GM12878 (cell line): ENCODE data around the gene NUDT14. TPM values are rescaled to one million over a fixed set of nuclear protein-coding genes. Genes with fewer than 3 reads are reported as not detected.

Source experiments
- ATAC-seq: fragments of 200-7000 bp; cut with Tn5 transposase; 3 replicates; pipeline ENCODE4 v1.9.1; 2020; ENCODE audit warnings: mild to moderate bottlenecking, moderate library complexity
- BruUV-seq: library from RNA; stranded (reverse); fragments of 400-500 nt; replicated peaks from 2 replicates; lab custom pipeline; 2021; lab: Mats Ljungman, UMichigan
- CTCF ChIA-PET: fragments of 300-600 bp; sonication (Branson Sonifier 250); formaldehyde crosslinking; extraction: SDS; loops from one replicate; lab custom pipeline; 2021; ENCODE audit warnings: inconsistent platforms; lab: Yijun Ruan, JAX
- POLR2A ChIA-PET: fragments of 350-600 bp; formaldehyde crosslinking; extraction: SDS; loops from one replicate; lab custom pipeline; 2021; ENCODE audit warnings: inconsistent platforms; lab: Charles Lee
- RAD21 ChIA-PET: fragments of 300-600 bp; sonication (Branson Sonifier 250); formaldehyde crosslinking; loops from one replicate; lab custom pipeline; 2023; ENCODE audit warnings: antibody characterized with exemption; ENCODE audit not compliant: unreplicated experiment; lab: Charles Lee
- SMC1A ChIA-PET: fragments of 300-600 bp; sonication (Branson Sonifier 250); formaldehyde crosslinking; loops from one replicate; lab custom pipeline; 2023; ENCODE audit not compliant: unreplicated experiment, uncharacterized antibody; lab: Charles Lee
- DNase-seq: peaks from one replicate; pipeline ENCODE4 v3.0.0-alpha.2; 2011; ENCODE audit warnings: low read depth, low spot score
- FAIRE-seq: peaks from 3 replicates; lab custom pipeline; 2011; peaks lifted over from hg19 to GRCh38; lab: Jason Lieb, UNC
- H2AFZ ChIP-seq: 2 replicates; pipeline ENCODE4 v1.6.0; 2011; ENCODE audit warnings: low read depth, low read length, control low read depth; ENCODE audit not compliant: control insufficient read depth
- H3K27ac ChIP-seq: 2 replicates; pipeline ENCODE4 v1.5.1; 2011; ENCODE audit warnings: control low read depth; ENCODE audit not compliant: control insufficient read depth, insufficient read depth
- H3K27me3 ChIP-seq, 2 experiments: replicated peaks in 1 of 2; 2 replicates each; pipeline versions ENCODE4 v1.6.0 to v1.6.1; 2011; ENCODE audit warnings: low read length in 1 of 2; ENCODE audit not compliant: control insufficient read depth in 2 of 2, insufficient read depth in 2 of 2
- H3K36me3 ChIP-seq, 2 experiments: 2 replicates each; pipeline ENCODE4 v1.5.1; 2011; ENCODE audit warnings: low read length in 1 of 2; ENCODE audit not compliant: control insufficient read depth in 2 of 2, insufficient read depth in 2 of 2
- H3K4me1 ChIP-seq: 2 replicates; pipeline ENCODE4 v1.6.1; 2011; ENCODE audit warnings: mild to moderate bottlenecking, low read length, moderate library complexity, mixed read lengths; ENCODE audit not compliant: control insufficient read depth, insufficient read depth
- H3K4me2 ChIP-seq: 2 replicates; pipeline ENCODE4 v1.6.0; 2011; ENCODE audit warnings: control low read depth; ENCODE audit not compliant: control insufficient read depth, insufficient read depth
- H3K4me3 ChIP-seq: fragments of 200-600 bp; sonication (generic); 2 replicates; pipeline ENCODE4 v1.5.1; 2016
- H3K79me2 ChIP-seq: 2 replicates; pipeline ENCODE4 v1.6.0; 2011; ENCODE audit warnings: low read length; ENCODE audit not compliant: control insufficient read depth, insufficient read depth
- H3K9ac ChIP-seq: 2 replicates; pipeline ENCODE4 v1.8.0; 2011; ENCODE audit warnings: low read length, control low read depth, mixed read lengths; ENCODE audit not compliant: control insufficient read depth, insufficient read depth
- H3K9me3 ChIP-seq: replicated peaks from 3 replicates; pipeline ENCODE4 v1.5.1; 2011; ENCODE audit warnings: mild to moderate bottlenecking, low read length; ENCODE audit not compliant: control insufficient read depth, insufficient read depth
- H4K20me1 ChIP-seq: 2 replicates; pipeline ENCODE4 v1.6.0; 2011; ENCODE audit not compliant: control insufficient read depth, insufficient read depth
- CHD4 ChIP-seq: fragments of 200-600 bp; sonication (generic); IDR thresholded peaks from 2 replicates; pipeline ENCODE4 v1.6.1; 2016; ENCODE audit warnings: mild to moderate bottlenecking
- MYB ChIP-seq: fragments of 150-350 bp; IDR thresholded peaks from 2 replicates; pipeline ENCODE4 v1.6.1; 2014; ENCODE audit warnings: mild to moderate bottlenecking, low read depth, low read length, borderline replicate concordance
- RFX5 ChIP-seq: IDR thresholded peaks from 2 replicates; pipeline ENCODE4 v1.6.1; 2011; ENCODE audit warnings: low read depth, low read length, improper control_type of control experiment
- SMC3 ChIP-seq: IDR thresholded peaks from 2 replicates; pipeline ENCODE4 v1.6.1; 2011; ENCODE audit warnings: low read length, improper control_type of control experiment, borderline replicate concordance
- SUPT20H ChIP-seq: IDR thresholded peaks from 2 replicates; pipeline ENCODE4 v1.6.1; 2011; ENCODE audit warnings: low read depth, mild to moderate bottlenecking, low read length, moderate library complexity, borderline replicate concordance; ENCODE audit not compliant: control insufficient read depth
- SUZ12 ChIP-seq: fragments of 200-600 bp; sonication (generic); IDR thresholded peaks from one replicate; pipeline ENCODE4 v1.6.1; 2018; ENCODE audit warnings: antibody characterized with exemption, mild to moderate bottlenecking; ENCODE audit not compliant: unreplicated experiment
- ZBTB40 ChIP-seq: fragments of 450-650 bp; IDR thresholded peaks from 2 replicates; pipeline ENCODE4 v1.6.1; 2016; ENCODE audit warnings: mild to moderate bottlenecking, moderate library complexity, borderline replicate concordance
- WGBS: methylation state at CpG from one replicate; pipeline ENCODE4 v1.1.6; 2016; ENCODE audit warnings: low lambda C conversion rate; ENCODE audit not compliant: insufficient replicate concordance, insufficient coverage; ENCODE audit errors: missing lambda C conversion rate; 5-methylcytosine and 5-hydroxymethylcytosine counted together
- in situ Hi-C: fragments of 300-500 bp; cut with MboI; formaldehyde crosslinking; loops from 9 replicates; pipeline ENCODE4 v1.14.3; 2018; ENCODE audit warnings: mixed read lengths
- intact Hi-C: fragments of 100-400 bp; cut with micrococcal nuclease; formaldehyde crosslinking; loops from one replicate; pipeline ENCODE4 v1.14.2; 2022; ENCODE audit not compliant: unreplicated experiment
- polyA plus RNA-seq, 11 experiments: library from polyadenylated mRNA; depleted of rRNA in 4 of 11; unstranded in 6 of 11; stranded (reverse) in 5 of 11; fragments of >200 nt; fragmentation: Nextera tagmentation in 4 of 11; fragmentation: Illumina TruSeq in 1 of 11; extraction: Ambion mirVana in 4 of 11; extraction: Trizol in 1 of 11; gene quantifications; 1 replicate in 1 of 11; 2 replicates in 10 of 11; pipeline versions ENCODE4 v1.2.1 to v1.2.3, GENCODE V29; 2011 to 2016; ENCODE audit warnings: inconsistent platforms in 2 of 11, missing spikeins in 2 of 11, low read depth in 1 of 11
- total RNA-seq, 4 experiments: library from RNA; depleted of rRNA in 3 of 4; stranded (reverse); fragments of >200 nt in 3 of 4; fragmentation: Illumina TruSeq in 1 of 4; extraction: Trizol in 1 of 4; gene quantifications; 2 replicates each; pipeline versions ENCODE4 v1.2.1 to v1.2.3, GENCODE V29; 2013 to 2021

Gene NUDT14
- total and polyA plus RNA-seq, 10 of the 15 experiments (the other 5 are each of a cell fraction or from before 2014, with no cell fraction given): 0.62 to 6.8 (median 4.3) TPM; not detected in 1

DNA sequence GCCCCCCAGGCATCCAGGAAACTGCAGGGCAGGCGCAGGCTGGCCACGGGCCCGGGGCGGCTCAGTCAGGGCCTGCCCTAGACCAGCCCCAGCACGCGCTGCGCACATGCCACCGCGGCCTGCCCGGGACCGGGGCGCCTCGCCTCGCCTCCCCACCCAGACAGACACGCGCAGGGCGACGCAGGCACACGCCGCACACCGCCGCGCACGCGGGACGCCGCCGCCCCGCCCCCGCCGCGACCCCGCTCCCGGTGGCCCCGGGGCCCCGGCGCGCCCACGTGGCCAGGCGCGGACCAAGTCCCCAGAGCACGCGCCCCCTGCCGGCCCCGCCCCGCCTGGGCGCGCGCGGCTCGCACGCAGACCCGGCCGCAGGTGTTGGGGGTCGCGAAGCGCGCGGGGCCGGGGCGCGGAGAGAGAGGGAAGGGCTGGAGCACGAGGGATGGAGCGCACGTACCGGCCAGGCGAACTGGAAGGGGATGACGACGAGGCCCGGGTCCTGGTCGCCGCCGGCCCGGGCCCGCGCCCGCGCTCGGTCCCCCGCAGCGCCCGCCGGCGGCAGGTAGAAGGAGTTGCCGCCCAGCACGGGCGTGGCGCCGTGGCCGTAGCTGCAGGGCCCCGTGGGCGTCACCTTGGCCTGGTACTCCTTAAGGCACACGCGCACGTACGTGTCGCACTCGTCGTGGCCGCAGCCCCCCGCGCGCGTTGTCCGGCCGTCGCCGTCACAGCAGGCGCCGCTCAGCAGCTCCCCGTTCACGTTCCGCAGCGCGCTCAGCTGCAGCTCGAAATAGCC, 13.6 kb downstream of the NUDT14 start:
- Histone ChIP-seq H3K27me3 (peaks cover 2 to 3% of the 10 kb centered on the region in 2 experiments; a peak in 2 of 4 replicates), H3K79me2 (no peaks in the 10 kb centered on the region), H4K20me1 (0 out of 2 replicates have a peak, but pooled peaks cover 1% of the 10 kb centered on the region), H3K4me1 (no peaks in the 10 kb centered on the region), H3K36me3 (no peaks in the 10 kb centered on the region), H3K4me2 (peak overlapping the region; percentile 64; the same call in 1 of the 2 replicates), H3K9me3 (no peaks in the 10 kb centered on the region), H2AFZ (no peak overlapping the region; the same call in 1 of the 2 replicates), H3K4me3 (no peak overlapping the region), H3K9ac (no peak overlapping the region), H3K27ac (no peak overlapping the region)
- DNase-seq (no peak), ATAC-seq (no peak), FAIRE-seq (no peak)
- in situ Hi-C loops (no loop called here), intact Hi-C loops (loop anchor here (10.0 kb wide), 1 partner anchor 73 kb away; no protein-coding TSS in a partner anchor)
- POLR2A ChIA-PET: no interaction called here
- BruUV-seq: no TSS peak
- 17% methylated on average over 37 of the region's 116 CpGs for WGBS
- CTCF ChIA-PET: no interaction called here
- SMC1A ChIA-PET: no interaction called here
- RAD21 ChIA-PET: no interaction called here
- TF ChIP-seq SUPT20H (no peak), CHD4 (no peak), SUZ12 (peak; percentile 92), SMC3 (no peak), ZBTB40 (no peak), RFX5 (no peak), MYB (no peak)
